HPDE6-E6E7 (cell line): ENCODE results near the gene NFILZ.

ENCODE experiments used
- DNase-seq: peaks from one replicate; pipeline ENCODE4 v3.0.0; 2011; ENCODE audit warnings: missing footprints; ENCODE audit errors: extremely low spot score

Gene NFILZ

GRCh38 chr19:8641908-8642547, 11.6 kb downstream of the NFILZ start:
- DNase-seq, result no peak

DNA sequence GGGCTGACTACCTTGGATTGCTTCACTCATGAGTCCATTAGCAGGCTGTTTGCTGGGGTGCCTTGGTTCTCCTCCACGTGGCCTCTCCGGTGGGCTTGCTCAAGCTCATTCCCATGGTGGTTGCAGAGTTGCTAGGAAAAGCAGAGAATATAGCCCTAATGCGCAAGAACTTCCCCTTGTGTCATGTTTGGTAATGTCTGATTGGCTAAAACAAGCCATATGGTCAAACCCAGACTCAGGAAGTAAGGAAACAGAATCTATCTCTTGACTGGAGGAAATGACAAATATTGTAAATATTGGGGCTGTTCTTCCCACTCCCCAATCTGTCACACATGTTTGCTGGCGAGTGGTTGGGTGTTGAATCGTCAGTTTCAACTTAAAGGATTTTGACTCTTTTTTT, 12.1 kb downstream of the NFILZ start:
- no peak for DNase-seq

DNA sequence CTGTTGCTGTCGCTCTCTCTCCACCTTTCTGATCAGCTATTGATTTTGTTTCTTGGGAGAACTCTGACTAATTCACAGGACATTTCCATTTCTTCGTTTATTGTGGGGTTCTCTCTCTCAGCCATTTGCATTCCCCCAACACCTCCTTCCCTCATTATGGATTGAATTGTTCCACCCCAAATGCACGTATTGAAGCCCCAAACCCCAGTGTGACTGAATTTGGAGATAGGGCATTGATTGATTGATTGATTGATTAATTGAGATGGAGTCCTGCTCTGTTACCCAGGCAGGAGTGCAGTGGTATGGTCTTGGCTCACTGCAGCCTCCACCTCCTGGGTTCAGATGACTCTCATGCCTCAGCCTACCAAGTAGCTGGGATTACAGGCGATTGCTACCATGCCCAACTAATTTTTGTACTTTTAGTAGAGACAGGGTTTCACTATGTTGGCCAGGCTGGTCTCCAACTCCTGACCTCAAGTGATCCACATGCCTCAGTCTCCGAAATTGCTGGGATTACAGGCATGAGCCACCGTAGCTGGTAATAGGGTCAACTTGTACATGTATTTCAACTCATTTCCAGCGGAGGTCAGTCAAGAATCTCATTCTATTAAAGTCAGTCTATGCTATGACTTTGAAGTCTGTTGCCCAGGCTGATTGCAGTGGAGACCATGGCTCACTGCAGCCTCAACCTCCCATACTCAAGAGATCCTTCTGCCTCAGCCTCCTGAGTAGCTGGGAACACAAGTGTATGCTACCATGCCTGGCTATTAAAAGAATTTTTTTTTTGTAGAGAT, 13.6 kb downstream of the NFILZ start:
- DNase-seq, result no peak

DNA sequence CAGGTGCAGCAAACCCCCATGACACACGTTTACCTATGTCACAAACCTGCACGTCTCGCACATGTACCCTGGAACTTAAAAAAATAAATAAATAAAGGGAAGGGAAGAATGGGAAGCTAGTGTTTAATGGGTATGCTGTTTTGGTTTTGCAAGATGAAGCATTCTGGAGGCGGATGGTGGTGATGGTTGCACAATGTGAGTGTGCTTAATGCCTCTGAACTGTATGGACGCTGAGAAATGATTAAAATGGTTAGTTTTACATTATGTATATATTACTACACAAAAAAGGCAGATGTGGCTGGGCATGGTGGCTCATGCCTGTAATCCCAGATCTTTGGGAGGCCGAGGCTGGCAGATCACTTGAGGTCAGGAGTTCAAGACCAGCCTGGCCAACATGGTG, 17.8 kb downstream of the NFILZ start:
- no peak for DNase-seq

DNA sequence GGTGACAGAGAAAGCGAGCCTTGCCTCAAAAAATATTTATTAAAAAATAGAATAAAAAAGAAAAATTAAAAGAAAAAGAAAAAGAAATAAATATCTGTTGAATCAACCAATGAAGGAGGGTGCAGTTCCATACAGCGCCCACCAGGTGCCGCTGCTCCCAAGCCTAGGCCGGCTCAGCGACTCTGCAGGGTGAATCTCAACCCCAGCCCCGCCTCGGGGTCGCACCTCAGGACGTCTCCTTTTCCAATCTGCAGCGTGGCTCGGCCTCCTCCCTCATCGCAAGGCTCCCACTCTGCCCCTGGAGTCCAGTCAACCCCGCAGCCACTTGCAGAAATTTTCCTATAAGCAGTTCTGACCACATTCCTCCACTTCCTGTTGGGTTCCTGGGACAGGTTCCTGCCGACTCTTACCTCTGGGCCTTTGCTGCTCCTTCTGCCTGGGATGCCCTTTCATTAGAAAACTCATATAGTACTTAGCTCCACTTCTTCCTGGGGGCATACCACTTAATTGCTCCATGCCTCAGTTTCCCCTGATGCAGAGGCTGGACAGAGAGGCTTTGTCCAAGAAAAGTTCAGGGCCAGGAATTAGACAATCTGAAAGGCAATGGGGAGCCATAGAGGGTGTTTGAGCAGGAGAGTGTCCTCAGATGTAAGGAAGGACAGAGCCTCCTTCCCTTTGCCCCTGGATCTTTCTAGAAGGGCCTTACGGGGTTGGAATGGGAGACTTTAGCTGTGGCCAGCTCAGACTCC, 24.3 kb downstream of the NFILZ start:
- DNase-seq, result peak; percentile 20

DNA sequence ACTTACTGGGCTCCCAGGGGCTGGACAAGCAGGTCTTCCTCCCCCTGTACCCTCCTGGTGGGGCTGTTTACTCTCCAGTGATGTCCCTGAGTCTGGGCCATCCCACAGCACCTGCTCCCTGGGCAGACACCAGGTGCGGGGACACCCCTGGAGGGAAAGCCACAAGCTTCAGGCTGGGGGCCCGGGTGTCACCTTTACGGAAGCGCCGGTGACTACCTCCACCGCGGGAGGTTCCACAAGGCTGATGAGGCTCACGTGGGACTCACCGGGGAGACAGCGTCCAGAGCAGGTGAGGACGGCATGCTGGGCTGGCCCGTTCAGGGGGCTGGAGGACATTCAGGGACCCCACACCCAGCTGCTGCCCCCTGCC, 24.9 kb downstream of the NFILZ start:
- DNase-seq, result no peak

- DNase-seq, result no peak
Measured at GRCh38 chr19:8657869-8658268, 27.4 kb downstream of the NFILZ start.

DNA sequence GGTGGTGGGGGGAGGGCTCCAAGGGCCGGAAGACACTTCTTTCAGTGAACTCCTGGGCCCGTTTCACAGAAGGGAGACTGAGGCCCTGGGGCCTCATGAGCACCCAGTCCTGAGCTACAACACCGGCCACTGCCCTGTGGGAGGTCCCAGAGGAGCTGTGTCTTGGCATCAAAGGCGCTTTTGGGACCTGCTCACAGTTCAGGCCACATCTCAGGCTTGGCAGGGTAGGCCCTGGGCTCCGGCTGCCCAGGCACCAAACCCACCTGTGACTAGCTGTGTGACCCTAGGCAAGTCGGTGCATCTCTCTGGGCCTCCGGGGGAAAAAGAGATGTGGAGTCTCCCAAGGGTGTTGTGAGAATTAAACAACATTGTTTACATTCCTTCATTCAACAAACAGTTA, 29.5 kb downstream of the NFILZ start:
- no peak for DNase-seq

- no peak for DNase-seq
Measured at GRCh38 chr19:8662263-8662662, 31.8 kb downstream of the NFILZ start.

- DNase-seq, result no peak
Measured at GRCh38 chr19:8663920-8664670, 33.7 kb downstream of the NFILZ start.

GRCh38 chr19:8664671-8665057, 34.2 kb downstream of the NFILZ start:
- no peak for DNase-seq

DNA sequence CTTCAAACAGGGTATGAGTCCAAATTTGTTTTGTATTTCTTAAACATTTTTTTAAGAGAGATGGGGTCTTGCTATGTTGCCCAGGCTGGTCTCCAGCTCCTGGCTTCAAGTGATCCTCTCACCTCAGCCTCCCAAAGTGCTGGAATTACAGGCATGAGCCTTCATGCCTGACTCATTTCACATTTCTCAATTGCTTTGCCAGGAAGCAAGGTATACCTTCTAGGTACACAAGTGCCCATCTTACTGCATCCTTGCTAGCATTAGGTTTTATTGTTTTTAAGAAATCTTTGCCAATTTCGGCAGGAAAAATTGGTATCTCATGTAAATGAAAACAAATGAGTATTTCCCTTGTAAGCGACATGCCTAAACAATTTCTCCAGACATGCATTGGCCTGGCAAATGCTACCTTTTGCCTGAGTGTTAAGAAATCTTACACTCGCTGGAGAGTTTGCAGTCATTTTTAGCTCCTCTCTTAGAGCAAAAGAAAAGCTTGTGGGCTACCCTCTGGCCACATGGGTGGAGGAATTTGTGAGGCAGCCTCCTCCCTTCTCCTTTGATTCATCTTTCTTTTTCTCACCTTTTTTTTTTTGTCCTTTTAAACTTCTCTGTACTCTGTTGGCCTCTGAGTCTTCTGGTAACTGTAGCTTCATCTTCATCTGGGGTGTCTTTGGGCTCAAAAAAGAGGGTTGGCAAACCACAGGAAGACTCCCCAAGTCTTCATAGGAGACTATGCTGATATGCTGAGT, 35.2 kb downstream of the NFILZ start:
- DNase-seq, result no peak

DNA sequence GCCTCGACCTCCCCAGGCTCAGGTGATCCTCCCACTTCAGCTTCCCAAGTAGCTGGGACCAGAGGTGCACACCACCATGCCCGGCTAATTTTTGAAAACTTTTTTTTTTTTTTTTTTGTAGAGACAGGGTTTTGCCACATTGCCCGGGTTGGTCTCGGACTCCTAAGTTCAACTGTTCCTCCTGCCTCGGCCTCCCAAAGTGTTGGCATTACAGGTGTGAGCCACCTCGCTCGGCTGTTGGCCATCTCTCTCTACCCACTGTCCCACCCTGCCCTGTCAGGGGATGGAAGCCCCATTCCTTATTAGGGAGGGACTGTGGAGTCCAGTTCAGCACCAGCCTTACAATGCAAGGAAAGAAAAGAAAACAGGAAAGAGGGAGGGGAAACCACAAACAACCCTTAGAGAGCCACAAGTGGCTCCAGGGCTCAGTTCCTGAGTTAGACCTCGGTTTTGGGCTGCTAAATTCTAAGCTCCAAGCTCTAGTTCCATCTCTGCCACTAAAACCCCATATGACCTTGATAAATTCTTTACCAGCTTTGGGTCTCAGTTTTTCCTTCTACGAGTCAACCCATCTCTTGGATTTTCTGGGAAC, 36.5 kb downstream of the NFILZ start:
- DNase-seq, result no peak

DNA sequence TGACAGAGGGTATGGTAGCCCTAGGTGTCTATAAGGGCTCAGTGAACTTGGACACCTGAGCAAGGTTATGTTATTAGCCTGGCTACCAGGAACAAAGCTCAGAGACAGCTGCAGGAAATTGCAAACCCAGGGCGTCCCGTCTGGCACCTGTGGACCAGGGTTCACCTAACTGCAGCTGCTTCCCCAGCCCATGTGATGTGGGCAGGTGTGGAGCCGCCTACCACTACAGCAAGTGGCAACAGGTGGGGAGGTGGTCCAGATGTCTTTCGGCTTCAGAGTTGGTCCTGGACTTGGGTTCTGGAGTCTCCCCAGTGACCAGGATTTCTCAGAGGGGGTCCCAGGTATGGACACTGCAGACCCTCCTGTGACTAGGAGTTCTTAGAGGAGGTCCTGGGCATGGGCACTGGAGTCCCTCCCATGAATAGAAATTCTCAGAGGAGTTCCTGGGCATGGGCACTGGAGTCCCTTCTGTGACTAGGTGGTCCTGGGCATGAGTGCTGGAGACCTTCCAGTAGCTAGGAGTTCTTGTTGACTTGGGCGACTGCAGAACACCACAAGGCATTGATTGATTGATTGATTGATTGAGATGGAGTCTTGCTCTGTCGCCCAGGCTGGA, 43.0 kb downstream of the NFILZ start:
- DNase-seq, result no peak

DNA sequence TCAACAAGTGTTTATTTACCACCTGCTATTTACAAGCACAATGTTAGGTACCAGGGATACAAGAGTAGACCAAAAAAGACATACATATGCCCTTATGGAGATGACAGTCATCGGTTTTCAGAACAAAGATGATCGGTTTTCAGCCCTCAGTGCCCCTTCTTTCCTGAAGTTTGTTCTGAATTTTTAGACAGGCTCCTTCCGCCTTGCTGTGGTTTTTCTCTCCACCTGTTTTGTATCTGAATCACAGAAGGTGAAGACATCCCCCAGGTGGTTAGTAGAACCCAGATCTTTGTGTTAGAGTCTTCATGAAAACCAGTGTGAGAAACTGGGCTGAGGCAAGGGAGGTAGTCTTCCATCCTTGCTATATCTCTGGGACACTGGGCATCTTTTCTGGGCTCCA, 44.6 kb downstream of the NFILZ start:
- no peak for DNase-seq

GRCh38 chr19:8678244-8678807, 47.9 kb downstream of the NFILZ start:
- no peak for DNase-seq
